GM12891 (cell line): Measurements from ENCODE around the gene MICAL3.

Experiments used
- PAX5 ChIP-seq: IDR thresholded peaks from 2 replicates; pipeline ENCODE4 v1.6.1; 2011; ENCODE audit warnings: low read length, moderate library complexity, mild to moderate bottlenecking; ENCODE audit not compliant: insufficient read depth, severe bottlenecking
- POLR2A ChIP-seq: IDR thresholded peaks from 2 replicates; pipeline ENCODE4 v1.6.1; 2011; ENCODE audit warnings: low read depth, low read length, control low read depth
- POLR2AphosphoS5 ChIP-seq: IDR thresholded peaks from 2 replicates; pipeline ENCODE4 v1.6.1; 2011; ENCODE audit warnings: low read depth, low read length, control low read depth
- POU2F2 ChIP-seq: IDR thresholded peaks from 2 replicates; pipeline ENCODE4 v1.6.1; 2011; ENCODE audit warnings: low read depth, mild to moderate bottlenecking, control low read depth, low read length, moderate library complexity
- SPI1 ChIP-seq: IDR thresholded peaks from 2 replicates; pipeline ENCODE4 v1.6.1; 2011; ENCODE audit warnings: low read depth, low read length, control low read depth
- TAF1 ChIP-seq: IDR thresholded peaks from 2 replicates; pipeline ENCODE4 v1.6.1; 2011; ENCODE audit warnings: low read depth, low read length, control low read depth

GRCh38 chr22:17941471-17942406 lies 82.6 kb downstream of the MICAL3 start:
- TF ChIP-seq SPI1 (no peak), POLR2A (no peak), TAF1 (no peak), POLR2AphosphoS5 (no peak), PAX5 (no peak), POU2F2 (no peak)
